ENCODE results near the gene AKAP13.

AKAP13 gene

DNA sequence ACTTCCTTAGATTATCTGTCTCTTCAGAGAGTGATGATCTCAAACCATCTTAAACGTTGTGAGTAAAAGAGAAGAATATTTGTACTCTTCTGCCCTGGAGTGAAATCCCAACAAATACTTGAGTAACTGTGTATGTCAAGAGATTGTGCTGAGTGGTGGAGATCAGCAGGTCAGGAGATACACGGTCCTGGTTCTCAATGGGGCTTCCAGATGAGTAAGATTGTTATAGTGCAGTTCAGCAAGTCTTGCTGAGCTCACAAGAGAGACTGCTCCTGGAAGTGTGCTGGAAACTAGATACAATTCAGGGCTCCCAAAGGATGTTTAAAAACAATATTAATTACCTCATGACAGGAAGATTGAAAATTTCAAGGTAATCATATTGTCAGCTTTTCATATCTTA, 184.3 kb downstream of the AKAP13 start:
- no peak for TF ChIP-seq JUND (IDR thresholded peaks at IDR 0.05; ENCODE audit: low read depth)
- DNase-seq (ENCODE audit: low read depth in 1 of 2, low spot score in 1 of 2), result no peak
- in situ Hi-C loops (cut with HindIII; ENCODE audit: low pct_unique_long_range_greater_than_20kb, low sequenced_read_pairs), result no loop called here

- TF ChIP-seq JUND (IDR thresholded peaks at IDR 0.05; ENCODE audit: low read depth), result no peak
- in situ Hi-C loops (cut with HindIII; ENCODE audit: low pct_unique_long_range_greater_than_20kb, low sequenced_read_pairs), result no loop called here
- no peak for DNase-seq (ENCODE audit: low read depth in 1 of 2, low spot score in 1 of 2)
These were observed 187.9 kb downstream of the AKAP13 start for GRCh38 chr15:85568261-85568808.

- no peak for DNase-seq (ENCODE audit: low read depth in 1 of 2, low spot score in 1 of 2)
- in situ Hi-C loops (cut with HindIII; ENCODE audit: low pct_unique_long_range_greater_than_20kb, low sequenced_read_pairs), result no loop called here
- TF ChIP-seq JUND (IDR thresholded peaks at IDR 0.05; ENCODE audit: low read depth), result no peak
These were observed 189.9 kb downstream of the AKAP13 start for GRCh38 chr15:85570336-85570735.

DNA sequence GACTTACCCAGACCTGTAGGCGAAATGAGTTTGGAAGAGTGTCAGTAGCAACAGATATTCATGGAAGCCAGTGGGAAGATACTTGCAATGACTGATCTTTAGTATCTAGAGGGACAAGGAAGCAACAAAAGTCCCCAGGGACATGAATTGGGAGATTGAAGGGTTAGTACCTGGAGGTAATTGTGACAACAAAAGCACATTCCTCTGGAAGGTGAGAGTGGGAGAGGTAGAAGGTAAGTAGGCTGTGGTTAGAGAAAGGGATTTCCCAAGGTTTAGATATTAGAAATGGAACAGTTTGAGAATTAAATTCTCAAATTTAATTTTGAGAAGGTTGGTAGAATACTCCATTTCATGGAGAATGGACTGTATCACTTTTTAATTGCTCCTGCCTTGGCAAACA, 191.4 kb downstream of the AKAP13 start:
- TF ChIP-seq JUND (IDR thresholded peaks at IDR 0.05; ENCODE audit: low read depth), result no peak
- in situ Hi-C loops (cut with HindIII; ENCODE audit: low pct_unique_long_range_greater_than_20kb, low sequenced_read_pairs), result no loop called here
- DNase-seq (ENCODE audit: low read depth in 1 of 2, low spot score in 1 of 2), result no peak

DNA sequence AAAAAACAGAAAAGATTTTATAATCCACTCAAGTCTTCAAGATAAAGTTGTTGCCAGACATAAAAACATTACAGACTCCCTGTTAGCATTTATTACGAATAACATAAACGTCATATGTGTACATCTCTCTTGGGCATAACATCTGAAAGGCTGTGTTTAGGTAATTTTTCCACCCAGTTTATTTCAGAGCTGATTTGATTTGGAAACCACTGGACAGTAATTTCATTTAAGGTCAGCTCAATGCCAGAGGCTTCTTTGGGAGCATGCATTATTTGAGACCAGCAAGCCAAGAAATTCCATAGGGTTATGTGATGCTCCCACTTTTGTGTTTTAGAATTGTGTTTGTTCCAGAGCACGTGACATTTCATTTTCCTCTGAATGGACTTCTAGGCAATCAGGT, 196.0 kb downstream of the AKAP13 start:
- in situ Hi-C loops (cut with HindIII; ENCODE audit: low pct_unique_long_range_greater_than_20kb, low sequenced_read_pairs), result no loop called here
- TF ChIP-seq JUND (IDR thresholded peaks at IDR 0.05; ENCODE audit: low read depth), result no peak
- DNase-seq (ENCODE audit: low read depth in 1 of 2, low spot score in 1 of 2), result no peak

GRCh38 chr15:85578941-85579701, 198.7 kb downstream of the AKAP13 start:
- in situ Hi-C loops (cut with HindIII; ENCODE audit: low pct_unique_long_range_greater_than_20kb, low sequenced_read_pairs), result no loop called here
- no peak for TF ChIP-seq JUND (IDR thresholded peaks at IDR 0.05; ENCODE audit: low read depth)
- no peak for DNase-seq (ENCODE audit: low read depth in 1 of 2, low spot score in 1 of 2)

DNA sequence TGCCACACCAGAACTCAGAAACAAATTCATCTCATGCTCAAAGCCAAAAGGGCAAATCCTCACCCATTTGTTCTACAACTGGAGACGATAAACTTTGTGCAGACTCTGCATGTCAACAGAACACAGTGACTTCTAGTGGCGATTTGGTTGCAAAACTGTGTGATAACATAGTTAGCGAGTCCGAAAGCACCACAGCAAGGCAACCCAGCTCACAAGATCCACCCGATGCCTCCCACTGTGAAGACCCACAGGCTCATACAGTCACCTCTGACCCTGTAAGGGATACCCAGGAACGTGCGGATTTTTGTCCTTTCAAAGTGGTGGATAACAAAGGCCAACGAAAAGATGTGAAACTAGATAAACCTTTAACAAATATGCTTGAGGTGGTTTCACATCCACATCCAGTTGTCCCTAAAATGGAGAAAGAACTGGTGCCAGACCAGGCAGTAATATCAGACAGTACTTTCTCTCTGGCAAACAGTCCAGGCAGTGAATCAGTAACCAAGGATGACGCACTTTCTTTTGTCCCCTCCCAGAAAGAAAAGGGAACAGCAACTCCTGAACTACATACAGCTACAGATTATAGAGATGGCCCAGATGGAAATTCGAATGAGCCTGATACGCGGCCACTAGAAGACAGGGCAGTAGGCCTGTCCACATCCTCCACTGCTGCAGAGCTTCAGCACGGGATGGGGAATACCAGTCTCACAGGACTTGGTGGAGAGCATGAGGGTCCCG, 199.7 kb downstream of the AKAP13 start:
- TF ChIP-seq JUND (IDR thresholded peaks at IDR 0.05; ENCODE audit: low read depth), result no peak
- DNase-seq (ENCODE audit: low read depth in 1 of 2, low spot score in 1 of 2), result no peak
- in situ Hi-C loops (cut with HindIII; ENCODE audit: low pct_unique_long_range_greater_than_20kb, low sequenced_read_pairs), result no loop called here

DNA sequence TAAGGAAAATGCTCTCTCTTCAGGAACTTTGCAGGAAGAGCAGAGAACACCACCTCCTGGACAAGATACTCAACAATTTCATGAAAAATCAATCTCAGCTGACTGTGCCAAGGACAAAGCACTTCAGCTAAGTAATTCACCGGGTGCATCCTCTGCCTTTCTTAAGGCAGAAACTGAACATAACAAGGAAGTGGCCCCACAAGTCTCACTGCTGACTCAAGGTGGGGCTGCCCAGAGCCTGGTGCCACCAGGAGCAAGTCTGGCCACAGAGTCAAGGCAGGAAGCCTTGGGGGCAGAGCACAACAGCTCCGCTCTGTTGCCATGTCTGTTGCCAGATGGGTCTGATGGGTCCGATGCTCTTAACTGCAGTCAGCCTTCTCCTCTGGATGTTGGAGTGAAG, 200.5 kb downstream of the AKAP13 start:
- in situ Hi-C loops (cut with HindIII; ENCODE audit: low pct_unique_long_range_greater_than_20kb, low sequenced_read_pairs), result no loop called here
- TF ChIP-seq JUND (IDR thresholded peaks at IDR 0.05; ENCODE audit: low read depth), result no peak
- no peak for DNase-seq (ENCODE audit: low read depth in 1 of 2, low spot score in 1 of 2)

- DNase-seq (ENCODE audit: low read depth in 1 of 2, low spot score in 1 of 2), result no peak
- in situ Hi-C loops (cut with HindIII; ENCODE audit: low pct_unique_long_range_greater_than_20kb, low sequenced_read_pairs), result no loop called here
These were observed 201.1 kb downstream of the AKAP13 start for GRCh38 chr15:85581495-85581894.

DNA sequence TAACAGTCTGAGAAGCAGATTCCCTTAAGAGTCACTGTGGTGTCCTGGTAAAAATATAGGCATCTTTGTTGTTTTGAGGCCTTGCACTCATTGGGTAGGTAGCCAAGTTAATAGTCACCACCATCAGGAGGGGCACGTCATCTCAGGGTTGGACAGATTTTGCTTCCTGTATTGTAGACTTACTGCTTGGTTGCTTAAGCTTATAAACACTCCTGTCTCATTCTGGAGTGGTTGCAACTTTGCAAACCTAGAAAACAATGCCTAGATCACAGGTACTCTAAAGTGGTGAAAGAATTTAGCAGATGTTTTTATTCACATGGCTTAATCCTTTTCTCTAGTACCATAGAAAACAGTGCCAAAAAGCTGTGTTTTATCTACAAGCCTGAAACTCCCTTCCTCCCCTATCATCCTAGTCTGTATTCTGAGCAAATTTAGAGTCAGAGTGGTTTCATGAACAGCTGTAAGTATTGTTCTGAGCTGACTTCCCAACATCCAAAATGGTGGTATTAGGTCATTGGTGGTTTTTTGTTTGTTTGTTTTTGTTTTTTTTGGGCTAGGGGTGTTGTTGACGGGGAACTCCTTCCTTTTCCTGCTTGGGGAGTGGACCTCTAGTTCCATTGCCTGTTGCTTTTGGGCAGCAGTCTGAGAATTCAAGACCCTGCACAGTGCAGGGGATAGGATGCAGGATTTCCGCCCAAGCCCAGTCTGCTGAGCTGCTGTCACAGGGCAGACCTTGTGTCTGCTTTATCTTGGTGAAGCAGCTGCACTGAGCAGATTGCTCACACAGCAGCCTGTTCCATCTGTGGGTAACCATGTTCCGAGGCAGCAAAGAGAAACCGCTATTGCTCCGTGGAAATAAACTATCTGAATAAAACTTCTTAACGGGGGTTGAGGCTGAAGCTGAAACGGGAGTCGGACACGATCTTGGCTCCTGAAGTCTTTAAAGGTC, 202.0 kb downstream of the AKAP13 start:
- TF ChIP-seq JUND (IDR thresholded peaks at IDR 0.05; ENCODE audit: low read depth), result no peak

More at GRCh38 chr15:85581495-85581894, 201.1 kb downstream of the AKAP13 start:
- no peak for TF ChIP-seq JUND (IDR thresholded peaks at IDR 0.05; ENCODE audit: low read depth)

GRCh38 chr15:85583442-85583841, 203.0 kb downstream of the AKAP13 start:
- no peak for DNase-seq (ENCODE audit: low read depth in 1 of 2, low spot score in 1 of 2)
- in situ Hi-C loops (cut with HindIII; ENCODE audit: low pct_unique_long_range_greater_than_20kb, low sequenced_read_pairs), result no loop called here
- no peak for TF ChIP-seq JUND (IDR thresholded peaks at IDR 0.05; ENCODE audit: low read depth)

More for the DNA sequence above, 202.0 kb downstream of the AKAP13 start:
- no peak for DNase-seq (ENCODE audit: low read depth in 1 of 2, low spot score in 1 of 2)
- in situ Hi-C loops (cut with HindIII; ENCODE audit: low pct_unique_long_range_greater_than_20kb, low sequenced_read_pairs), result no loop called here

GRCh38 chr15:85583923-85584390, 203.6 kb downstream of the AKAP13 start:
- DNase-seq (ENCODE audit: low read depth in 1 of 2, low spot score in 1 of 2), result no peak
- in situ Hi-C loops (cut with HindIII; ENCODE audit: low pct_unique_long_range_greater_than_20kb, low sequenced_read_pairs), result no loop called here
- no peak for TF ChIP-seq JUND (IDR thresholded peaks at IDR 0.05; ENCODE audit: low read depth)
